ENCODE results near the gene GLRA1.
"Not testable (repeated sequence)": the region's sequence is repeated elsewhere in the genome, so short reads cannot be mapped to it uniquely, and the experiment has no call there.

Gene GLRA1

GRCh38 chr5:151897020-151897552 is 27.6 kb downstream of the GLRA1 start:
- H3K27ac ChIP-seq: no peak overlapping the region
- TF ChIP-seq ZFX (IDR thresholded peaks at IDR 0.05) (no peak), CTCF (conservative IDR thresholded peaks at IDR 0.05) (no peak)

- TF ChIP-seq ZFX (IDR thresholded peaks at IDR 0.05): no peak
- TF ChIP-seq CTCF (conservative IDR thresholded peaks at IDR 0.05): no peak
- no peak overlapping the region for H3K27ac ChIP-seq
These were observed 28.5 kb downstream of the GLRA1 start for GRCh38 chr5:151896031-151896691.

GRCh38 chr5:151895660-151896030 is 29.0 kb downstream of the GLRA1 start:
- TF ChIP-seq CTCF (conservative IDR thresholded peaks at IDR 0.05) (no peak), ZFX (IDR thresholded peaks at IDR 0.05) (no peak)

GRCh38 chr5:151893485-151893884 is 31.2 kb downstream of the GLRA1 start:
- H3K27ac ChIP-seq: not testable (repeated sequence)

More at GRCh38 chr5:151895660-151896030, 29.0 kb downstream of the GLRA1 start:
- no peak overlapping the region for H3K27ac ChIP-seq

GRCh38 chr5:151892393-151892792 is 32.3 kb downstream of the GLRA1 start:
- H3K27ac ChIP-seq: no peak overlapping the region
- TF ChIP-seq ZFX (IDR thresholded peaks at IDR 0.05) (no peak), CTCF (conservative IDR thresholded peaks at IDR 0.05) (no peak)

- TF ChIP-seq ZFX (IDR thresholded peaks at IDR 0.05) (no peak), CTCF (conservative IDR thresholded peaks at IDR 0.05) (no peak)
- no peak overlapping the region for H3K27ac ChIP-seq
These were observed 34.4 kb downstream of the GLRA1 start for GRCh38 chr5:151890299-151890698.

- no peak for TF ChIP-seq CTCF (conservative IDR thresholded peaks at IDR 0.05)
- no peak overlapping the region for H3K27ac ChIP-seq
These were observed 35.0 kb downstream of the GLRA1 start for GRCh38 chr5:151889614-151890013.
